K562 (cell line): ENCODE measurements around the gene LCN12. TPM values are rescaled to one million over a fixed set of nuclear protein-coding genes. Genes with fewer than 3 reads are reported as not detected.

Experiments used
- ATAC-seq: fragments of 200-7000 bp; cut with Tn5 transposase; 3 replicates; pipeline ENCODE4 v1.9.1; 2020; ENCODE audit warnings: moderate library complexity
- BruUV-seq: library from RNA; stranded (reverse); fragments of 400-500 nt; replicated peaks from 2 replicates; lab custom pipeline; 2021; lab: Mats Ljungman, UMichigan
- CTCF ChIA-PET: fragments of 300-600 bp; formaldehyde crosslinking; extraction: SDS; loops from one replicate; lab custom pipeline; 2021; ENCODE audit warnings: low intra/inter-chr PET ratio; lab: Yijun Ruan, JAX
- POLR2A ChIA-PET: fragments of 300-600, 350-650 bp; sonication (Branson Sonifier 250); formaldehyde crosslinking; extraction: SDS; loops from one replicate; lab custom pipeline; 2021; ENCODE audit warnings: antibody characterized with exemption, inconsistent platforms; lab: Yijun Ruan, JAX
- DNase-seq, 4 experiments: peaks; one replicate each; pipeline versions ENCODE4 v3.0.0 to v3.0.0-alpha.2; 2011 to 2018; ENCODE audit warnings: low spot score in 3 of 4, mixed read lengths in 3 of 4; ENCODE audit errors: extremely low read depth in 1 of 4
- FAIRE-seq: peaks from 2 replicates; lab custom pipeline; 2011; peaks lifted over from hg19 to GRCh38; lab: Jason Lieb, UNC
- H2AFZ ChIP-seq: 2 replicates; pipeline ENCODE4 v1.6.0; 2011; ENCODE audit warnings: low read depth, low read length, control low read depth, inconsistent platforms
- H3K27ac ChIP-seq: fragments of 200-600 bp; 3 replicates; pipeline ENCODE4 v1.8.0; 2011; ENCODE audit warnings: low read depth, mild to moderate bottlenecking, control low read depth, inconsistent platforms, low read length, moderate library complexity, mixed read lengths; ENCODE audit errors: extremely low read depth
- H3K27me3 ChIP-seq, 2 experiments: fragments of 300-600 bp in 1 of 2; 2 replicates in 1 of 2; 3 replicates in 1 of 2; pipeline versions ENCODE4 v1.6.0 to v1.8.0; 2011; ENCODE audit warnings: inconsistent platforms in 2 of 2, low read length in 2 of 2, mild to moderate bottlenecking in 1 of 2, mixed read lengths in 1 of 2, moderate library complexity in 1 of 2; ENCODE audit not compliant: control insufficient read depth in 2 of 2, insufficient read depth in 2 of 2
- H3K36me3 ChIP-seq: fragments of 300-600 bp; 3 replicates; pipeline ENCODE4 v1.8.0; 2011; ENCODE audit warnings: mild to moderate bottlenecking, low read length, inconsistent platforms; ENCODE audit not compliant: control insufficient read depth, insufficient read depth
- H3K4me1 ChIP-seq, 2 experiments: fragments of 200-600 bp in 1 of 2; replicated peaks in 1 of 2; 2 replicates in 1 of 2; 3 replicates in 1 of 2; pipeline versions ENCODE4 v1.5.1 to v1.8.0; 2011; ENCODE audit warnings: inconsistent platforms in 2 of 2, low read length in 2 of 2, mild to moderate bottlenecking in 1 of 2, mixed read lengths in 1 of 2, moderate library complexity in 1 of 2; ENCODE audit not compliant: control insufficient read depth in 2 of 2, insufficient read depth in 2 of 2
- H3K4me2 ChIP-seq: 2 replicates; pipeline ENCODE4 v1.6.1; 2011; ENCODE audit warnings: low read length, control low read depth, inconsistent platforms, mixed read lengths; ENCODE audit not compliant: insufficient read depth
- H3K4me3 ChIP-seq: fragments of 200-600 bp; sonication (generic), shearing (Covaris generic); 2 replicates; pipeline ENCODE4 v1.5.1; 2016; ENCODE audit warnings: control low read depth, inconsistent platforms
- H3K79me2 ChIP-seq: fragments of 200-600 bp; 3 replicates; pipeline ENCODE4 v1.8.0; 2011; ENCODE audit warnings: low read length, inconsistent platforms; ENCODE audit not compliant: control insufficient read depth, insufficient read depth
- H3K9ac ChIP-seq, 2 experiments: 2 replicates each; pipeline versions ENCODE4 v1.6.0 to v1.6.1; 2011; ENCODE audit warnings: low read depth in 2 of 2, low read length in 2 of 2, control low read depth in 1 of 2, inconsistent platforms in 1 of 2, mild to moderate bottlenecking in 1 of 2, mixed read lengths in 1 of 2; ENCODE audit not compliant: insufficient read depth in 1 of 2
- H3K9me1 ChIP-seq: one replicate; pipeline ENCODE4 v1.6.0; 2011; ENCODE audit warnings: inconsistent platforms, mild to moderate bottlenecking, low read length, moderate library complexity; ENCODE audit not compliant: control insufficient read depth, insufficient read depth
- H3K9me3 ChIP-seq: replicated peaks from 2 replicates; pipeline ENCODE4 v1.5.1; 2011; ENCODE audit warnings: low read depth, low read length, inconsistent platforms; ENCODE audit not compliant: control insufficient read depth, insufficient read depth
- H4K20me1 ChIP-seq: replicated peaks from 2 replicates; pipeline ENCODE4 v1.6.1; 2011; ENCODE audit warnings: low read length, inconsistent platforms, mixed read lengths; ENCODE audit not compliant: control insufficient read depth, insufficient read depth
- ASH1L ChIP-seq: fragments of 450-650 bp; IDR thresholded peaks from 2 replicates; pipeline ENCODE4 v1.6.1; 2018; ENCODE audit warnings: borderline replicate concordance, mild to moderate bottlenecking, low read depth; ENCODE audit not compliant: partially characterized antibody
- EHMT2 ChIP-seq: fragments of 450-650 bp; IDR thresholded peaks from 2 replicates; pipeline ENCODE4 v1.6.1; 2018; ENCODE audit warnings: antibody characterized with exemption
- GABPA ChIP-seq: fragments of 200-800 bp; sonication (Bioruptor generic); conservative IDR thresholded peaks from 2 replicates; pipeline ENCODE4 v1.6.1; 2016; ENCODE audit warnings: low read depth, missing genetic modification characterization, missing compliant biosample characterization
- HDAC3 ChIP-seq: fragments of 450-650 bp; IDR thresholded peaks from 2 replicates; pipeline ENCODE4 v1.6.1; 2018; ENCODE audit warnings: borderline replicate concordance, mild to moderate bottlenecking, moderate library complexity; ENCODE audit not compliant: partially characterized antibody
- HNRNPL ChIP-seq: fragments of 200-400 bp; formaldehyde crosslinking; IDR thresholded peaks from 2 replicates; pipeline ENCODE4 v1.6.1; 2017; ENCODE audit warnings: low read depth, mild to moderate bottlenecking, low read length
- KAT7 ChIP-seq: sonication (generic); formaldehyde crosslinking; IDR thresholded peaks from 2 replicates; pipeline ENCODE4 v1.8.0; 2022; ENCODE audit warnings: missing genetic modification reagents, mild to moderate bottlenecking, borderline replicate concordance
- KDM5B ChIP-seq: fragments of 200-600 bp; sonication (generic); IDR thresholded peaks from 2 replicates; pipeline ENCODE4 v1.6.1; 2012; ENCODE audit warnings: low read depth, mild to moderate bottlenecking, moderate library complexity, low read length, control low read depth, inconsistent platforms; ENCODE audit not compliant: insufficient replicate concordance
- MBD1 ChIP-seq: fragments of 250-450 bp; sonication (Bioruptor Pico); IDR thresholded peaks from 2 replicates; pipeline ENCODE4 v1.8.0; 2022; ENCODE audit warnings: inconsistent platforms
- MITF ChIP-seq: IDR thresholded peaks from 2 replicates; pipeline ENCODE4 v1.6.1; 2014; ENCODE audit warnings: antibody characterized with exemption
- TCF7L2 ChIP-seq: fragments of 150-350 bp; IDR thresholded peaks from 2 replicates; pipeline ENCODE4 v1.6.1; 2016; ENCODE audit warnings: low read depth, mild to moderate bottlenecking, low read length, moderate library complexity
- ZNF274 ChIP-seq: IDR thresholded peaks from 2 replicates; pipeline ENCODE4 v1.6.1; 2011; ENCODE audit warnings: low read depth, mild to moderate bottlenecking, low read length, moderate library complexity, borderline replicate concordance
- ZNF785 ChIP-seq: fragments of 250-450 bp; sonication (Bioruptor Pico); IDR thresholded peaks from 2 replicates; pipeline ENCODE4 v1.4.0; 2020; ENCODE audit warnings: mild to moderate bottlenecking
- WGBS: fragments of 100-300 bp; shearing (Covaris generic); methylation state at CpG from one replicate; pipeline ENCODE4 v1.1.6; 2016; ENCODE audit warnings: low coverage, mixed read lengths; ENCODE audit not compliant: insufficient coverage; ENCODE audit errors: missing lambda C conversion rate; 5-methylcytosine and 5-hydroxymethylcytosine counted together
- in situ Hi-C: fragments of 300-500 bp; cut with MboI; formaldehyde crosslinking; loops from 4 replicates; pipeline ENCODE4 v1.15.0; 2018; ENCODE audit warnings: inconsistent platforms, mixed read lengths
- intact Hi-C: fragments of 100-400 bp; cut with micrococcal nuclease; formaldehyde crosslinking; loops from 2 replicates; pipeline ENCODE4 v1.14.2; 2022
- polyA plus RNA-seq, 8 experiments: library from polyadenylated mRNA; depleted of rRNA in 4 of 8; stranded (reverse) in 5 of 8; unstranded in 3 of 8; fragments of >200 nt; fragmentation: Nextera tagmentation in 2 of 8; fragmentation: Illumina TruSeq in 1 of 8; extraction: Ambion mirVana in 2 of 8; extraction: Trizol in 1 of 8; gene quantifications; 2 replicates each; pipeline versions ENCODE4 v1.2.1 to v1.2.3, GENCODE V29; 2011 to 2014; ENCODE audit warnings: inconsistent platforms in 1 of 8, missing spikeins in 1 of 8
- total RNA-seq, 7 experiments: library from RNA; depleted of rRNA in 6 of 7; stranded (reverse); fragments of >200 nt in 6 of 7; fragmentation: Illumina TruSeq in 2 of 7; extraction: Trizol in 2 of 7; gene quantifications; 2 replicates each; pipeline versions ENCODE4 v1.2.1 to v1.2.3, GENCODE V29; 2011 to 2021; ENCODE audit warnings: low replicate concordance in 1 of 7
- TF ChIP-seq, protein P1 (sequence below): fragments of 250-450 bp; sonication (Bioruptor Pico); IDR thresholded peaks from 2 replicates; pipeline ENCODE4 v1.8.0; 2021; ENCODE audit warnings: borderline replicate concordance, mild to moderate bottlenecking, moderate library complexity; ENCODE audit not compliant: poor library complexity, severe bottlenecking
- TF ChIP-seq, protein P2 (sequence below): sonication (generic); formaldehyde crosslinking; IDR thresholded peaks from 2 replicates; pipeline ENCODE4 v1.8.0; 2022; ENCODE audit warnings: mild to moderate bottlenecking, missing genetic modification reagents
- TF ChIP-seq, protein P3 (sequence below): IDR thresholded peaks from 2 replicates; pipeline ENCODE4 v1.6.1; 2011; ENCODE audit warnings: borderline replicate concordance, low read depth, mild to moderate bottlenecking, moderate library complexity, low read length; ENCODE audit not compliant: insufficient read depth, poor library complexity, severe bottlenecking

LCN12 gene
- total and polyA plus RNA-seq, 9 of the 15 experiments (the other 6 are each of a cell fraction or from before 2014, with no cell fraction given), result 0.05 TPM; not detected in 8

GRCh38 chr9:136915632-136916329 is 36.3 kb upstream of the LCN12 start:
- Histone ChIP-seq H4K20me1 (no peaks in the 10 kb centered on the region), H3K79me2 (peaks cover 8% of the 10 kb centered on the region; the same call in 1 of the 3 replicates), H2AFZ (no peak overlapping the region), H3K27me3 (no peaks in the 10 kb centered on the region), H3K9ac (no peak overlapping the region), H3K4me2 (no peak overlapping the region), H3K9me3 (no peaks in the 10 kb centered on the region), H3K36me3 (peaks cover 76% of the 10 kb centered on the region), H3K27ac (no peak overlapping the region), H3K9me1 (no peaks in the 10 kb centered on the region), H3K4me1 (peaks cover 0 to 7% of the 10 kb centered on the region in 2 experiments; a peak in 1 of 5 replicates), H3K4me3 (no peak overlapping the region)
- DNase-seq (no peak), FAIRE-seq (no peak), ATAC-seq (no peak)
- BruUV-seq, result no TSS peak
- ChIA-PET CTCF (no interaction called here), POLR2A (no interaction called here)
- in situ Hi-C loops, result no loop called here
- 86% methylated on average over 21 of the region's 21 CpGs for WGBS
- intact Hi-C loops, result no loop called here
- TF ChIP-seq HDAC3 (no peak), KAT7 (CRISPR knock-in tag) (no peak), GABPA (tag) (no peak), ZNF274 (no peak), MITF (no peak), KDM5B (no peak), ASH1L (no peak), ZNF785 (CRISPR knock-in tag) (no peak), TCF7L2 (no peak), MBD1 (CRISPR knock-in tag) (no peak), EHMT2 (no peak), HNRNPL (no peak)
- TF ChIP-seq, protein P1, sequence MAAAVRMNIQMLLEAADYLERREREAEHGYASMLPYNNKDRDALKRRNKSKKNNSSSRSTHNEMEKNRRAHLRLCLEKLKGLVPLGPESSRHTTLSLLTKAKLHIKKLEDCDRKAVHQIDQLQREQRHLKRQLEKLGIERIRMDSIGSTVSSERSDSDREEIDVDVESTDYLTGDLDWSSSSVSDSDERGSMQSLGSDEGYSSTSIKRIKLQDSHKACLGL (CRISPR knock-in tag), result no peak
- TF ChIP-seq, protein P2, sequence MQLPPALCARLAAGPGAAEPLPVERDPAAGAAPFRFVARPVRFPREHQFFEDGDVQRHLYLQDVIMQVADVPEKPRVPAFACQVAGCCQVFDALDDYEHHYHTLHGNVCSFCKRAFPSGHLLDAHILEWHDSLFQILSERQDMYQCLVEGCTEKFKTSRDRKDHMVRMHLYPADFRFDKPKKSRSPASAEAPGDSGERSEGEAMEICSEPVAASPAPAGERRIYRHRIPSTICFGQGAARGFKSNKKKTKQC, result no peak
- TF ChIP-seq, protein P3, sequence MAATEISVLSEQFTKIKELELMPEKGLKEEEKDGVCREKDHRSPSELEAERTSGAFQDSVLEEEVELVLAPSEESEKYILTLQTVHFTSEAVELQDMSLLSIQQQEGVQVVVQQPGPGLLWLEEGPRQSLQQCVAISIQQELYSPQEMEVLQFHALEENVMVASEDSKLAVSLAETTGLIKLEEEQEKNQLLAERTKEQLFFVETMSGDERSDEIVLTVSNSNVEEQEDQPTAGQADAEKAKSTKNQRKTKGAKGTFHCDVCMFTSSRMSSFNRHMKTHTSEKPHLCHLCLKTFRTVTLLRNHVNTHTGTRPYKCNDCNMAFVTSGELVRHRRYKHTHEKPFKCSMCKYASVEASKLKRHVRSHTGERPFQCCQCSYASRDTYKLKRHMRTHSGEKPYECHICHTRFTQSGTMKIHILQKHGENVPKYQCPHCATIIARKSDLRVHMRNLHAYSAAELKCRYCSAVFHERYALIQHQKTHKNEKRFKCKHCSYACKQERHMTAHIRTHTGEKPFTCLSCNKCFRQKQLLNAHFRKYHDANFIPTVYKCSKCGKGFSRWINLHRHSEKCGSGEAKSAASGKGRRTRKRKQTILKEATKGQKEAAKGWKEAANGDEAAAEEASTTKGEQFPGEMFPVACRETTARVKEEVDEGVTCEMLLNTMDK, result no peak
